SU-DHL-6 (cell line): ENCODE measurements around the gene GAB2.

ENCODE experiments used
- CTCF ChIP-seq: fragments of 200-600 bp; sonication (generic); IDR thresholded peaks from one replicate; pipeline ENCODE4 v1.5.1; 2017; ENCODE audit warnings: antibody characterized with exemption, mild to moderate bottlenecking, low read length, moderate library complexity; ENCODE audit not compliant: insufficient read depth, poor library complexity, severe bottlenecking
- EZH2phosphoT487 ChIP-seq: fragments of 200-600 bp; sonication (generic), shearing (Covaris generic); conservative IDR thresholded peaks from 2 replicates; pipeline ENCODE4 v1.6.1; 2018; ENCODE audit warnings: mild to moderate bottlenecking, antibody characterized with exemption, low read length, moderate library complexity, mixed read lengths

- TF ChIP-seq CTCF: no peak
- TF ChIP-seq EZH2phosphoT487: no peak
These were observed 198.7 kb downstream of the GAB2 start for GRCh38 chr11:78218707-78219492.
